Adrenal gland (tissue), 12 donors: Measurements from ENCODE around the gene TEK. TPM values are rescaled to one million over a fixed set of nuclear protein-coding genes. Genes with fewer than 3 reads are reported as not detected.

Experiments
- DNase-seq, 7 donors: peaks; one replicate each; pipeline ENCODE4 v3.0.0-alpha.2; 2019 to 2020
- H3K27ac ChIP-seq, 5 donors: fragments of 200-600 bp; sonication (generic) in 4 of 5; 1 replicate in 3 of 5; 2 replicates in 2 of 5; pipeline versions ENCODE4 v1.5.1 to v1.8.0; 2016 to 2020; ENCODE audit warnings: mild to moderate bottlenecking in 1 of 5
- H3K27me3 ChIP-seq: fragments of 200-600 bp; 2 replicates; pipeline ENCODE4 v1.8.0; 2021
- H3K36me3 ChIP-seq, 2 donors: fragments of 200-600 bp; replicated peaks in 1 of 2; 1 replicate in 1 of 2; 2 replicates in 1 of 2; pipeline versions ENCODE4 v1.5.1 to v1.8.0; 2018 to 2022
- H3K4me1 ChIP-seq, 2 donors: fragments of 200-600 bp; replicated peaks in 1 of 2; 1 replicate in 1 of 2; 2 replicates in 1 of 2; pipeline versions ENCODE4 v1.5.1 to v1.8.0; 2018 to 2021
- H3K4me3 ChIP-seq, 4 donors: fragments of 200-600 bp; sonication (generic) in 3 of 4; one replicate each; pipeline ENCODE4 v1.5.1; 2016 to 2018
- H3K9me3 ChIP-seq, 3 donors: fragments of 200-600 bp; sonication (generic) in 1 of 3; replicated peaks in 1 of 3; 1 replicate in 2 of 3; 2 replicates in 1 of 3; pipeline versions ENCODE4 v1.5.1 to v1.8.0; 2016 to 2021
- CTCF ChIP-seq, 6 experiments: fragments of 450-650 bp in 4 of 6; fragments of 200-600 bp in 2 of 6; sonication (generic) in 1 of 6; IDR thresholded peaks; 1 replicate in 5 of 6; 2 replicates in 1 of 6; pipeline versions ENCODE4 v1.5.1 to v1.8.0; 2016 to 2021; ENCODE audit warnings: antibody characterized with exemption in 6 of 6, mild to moderate bottlenecking in 2 of 6, moderate library complexity in 1 of 6
- POLR2A ChIP-seq, 2 donors: fragments of 450-650 bp; IDR thresholded peaks; one replicate each; pipeline ENCODE4 v1.6.1; 2017; ENCODE audit warnings: antibody characterized with exemption in 2 of 2, mild to moderate bottlenecking in 2 of 2, moderate library complexity in 1 of 2
- WGBS, 4 donors: extraction: QIAGEN DNeasy Blood & Tissue Kit in 2 of 4; methylation state at CpG; one replicate each; pipeline versions ENCODE4 v1.1.5 to v1.1.7; 2013 to 2017; 5-methylcytosine and 5-hydroxymethylcytosine counted together
- intact Hi-C, 2 donors: fragments of 100-400 bp; cut with DNase I; formaldehyde crosslinking; loops; one replicate each; pipeline versions ENCODE4 v1.14.1 to v1.15.0; 2022 to 2023
- polyA plus RNA-seq, 3 donors: library from polyadenylated mRNA; stranded (reverse); fragments of 200-250 nt in 2 of 3; fragments of 350-450 nt in 1 of 3; fragmentation: Illumina TruSeq in 1 of 3; extraction: RNeasy Lipid Tissue Mini Kit (QIAGEN cat#74804) in 1 of 3; gene quantifications; one replicate each; pipeline ENCODE4 v1.2.3, GENCODE V29; 2013 to 2014
- total RNA-seq, 9 donors: library from RNA; depleted of rRNA in 4 of 9; stranded (reverse); fragments of >200 nt in 4 of 9; fragments of 120-200 nt in 1 of 9; fragmentation: NEBNext Ultra II Directional in 1 of 9; extraction: Animal tissue kit (Norgen Biotek cat#: 25700) in 1 of 9; gene quantifications; one replicate each; pipeline versions ENCODE4 v1.1.0 to v1.2.4, GENCODE V29; 2013 to 2023
- donor health status: healthy with polysubstance abuse.
- donor health status: Bipolar disorder and iron deficiency.
- donor health status: DM: yes; HTN: yes; CAD: no.
- donor health status: DM: no; HTN: no; CAD: no.
- donor health status: DM: no; HTN: no; CAD: no.
- donor health status: DM: yes; HTN: yes; CAD: no.

The TEK gene
- total and polyA plus RNA-seq, 12 donors = 2.7 to 27.9 (median 19.3) TPM

GRCh38 chr9:27206041-27206440 lies 97.0 kb downstream of the TEK start:
- Histone ChIP-seq H3K36me3 (no peaks in the 10 kb centered on the region), H3K27ac (peak overlapping the region in 1 of 5 donors; percentile 61), H3K4me3 (no peak overlapping the region), H3K27me3 (no peaks in the 10 kb centered on the region), H3K9me3 (no peaks in the 10 kb centered on the region), H3K4me1 (no peaks in the 10 kb centered on the region)
- 70 to 86% (median 77%) methylated on average over 7 of the region's 7 CpGs for WGBS, 4 donors
- no peak for DNase-seq
- intact Hi-C loops = no loop called here
- TF ChIP-seq CTCF (IDR thresholded peaks at IDR 0.05) = no peak
- TF ChIP-seq POLR2A (IDR thresholded peaks at IDR 0.05) = no peak

GRCh38 chr9:27209034-27209433 lies 100.0 kb downstream of the TEK start:
- intact Hi-C loops = no loop called here

GRCh38 chr9:27210588-27210987 lies 101.6 kb downstream of the TEK start:
- 84 to 94% (median 90%) methylated on average over 7 of the region's 7 CpGs for WGBS, 4 donors
- H3K4me1 ChIP-seq = no peaks in the 10 kb centered on the region
- no peaks in the 10 kb centered on the region for H3K27me3 ChIP-seq
- no peaks in the 10 kb centered on the region for H3K9me3 ChIP-seq
- TF ChIP-seq CTCF (IDR thresholded peaks at IDR 0.05) = no peak
- H3K27ac ChIP-seq = no peak overlapping the region
- DNase-seq = no peak
- H3K4me3 ChIP-seq = no peak overlapping the region
- intact Hi-C loops = no loop called here
- H3K36me3 ChIP-seq = no peaks in the 10 kb centered on the region

More at GRCh38 chr9:27209034-27209433, 100.0 kb downstream of the TEK start:
- DNase-seq = no peak
- WGBS, 4 donors = 54 to 62% (median 58%) methylated on average over 3 of the region's 3 CpGs
- no peaks in the 10 kb centered on the region for H3K9me3 ChIP-seq
- no peaks in the 10 kb centered on the region for H3K27me3 ChIP-seq
- H3K27ac ChIP-seq = peak overlapping the region in 1 of 5 donors; percentile 49
- H3K36me3 ChIP-seq = no peaks in the 10 kb centered on the region
- H3K4me3 ChIP-seq = no peak overlapping the region
- H3K4me1 ChIP-seq = no peaks in the 10 kb centered on the region
- no peak for TF ChIP-seq POLR2A (IDR thresholded peaks at IDR 0.05)
- TF ChIP-seq CTCF (IDR thresholded peaks at IDR 0.05) = no peak

GRCh38 chr9:27212191-27212590 lies 103.2 kb downstream of the TEK start:
- Histone ChIP-seq H3K27me3 (no peaks in the 10 kb centered on the region), H3K36me3 (no peaks in the 10 kb centered on the region), H3K27ac (no peak overlapping the region), H3K4me3 (no peak overlapping the region), H3K4me1 (no peaks in the 10 kb centered on the region), H3K9me3 (no peaks in the 10 kb centered on the region)
- intact Hi-C loops = no loop called here
- DNase-seq = no peak
- WGBS, 4 donors = 58 to 76% (median 66%) methylated on average over 4 of the region's 4 CpGs
- TF ChIP-seq POLR2A (IDR thresholded peaks at IDR 0.05) (no peak), CTCF (IDR thresholded peaks at IDR 0.05) (no peak)
